ENCODE data around the gene FNDC1. TPM values are rescaled to one million over a fixed set of nuclear protein-coding genes. Genes with fewer than 3 reads are reported as not detected.
A peak's percentile ranks its signal among the peaks of the same experiment; 100 is the strongest.
"Not testable (repeated sequence)": the region's sequence is repeated elsewhere in the genome, so short reads cannot be mapped to it uniquely, and the experiment has no call there.

FNDC1 gene
- total RNA-seq, 1 experiment from 2014 or later: not detected

GRCh38 chr6:159238920-159239558, 69.8 kb downstream of the FNDC1 start:
- no peak for DNase-seq (ENCODE audit: low spot score)
- in situ Hi-C loops (cut with HindIII; ENCODE audit: low sequenced_read_pairs): no loop called here

- DNase-seq (ENCODE audit: low spot score): no peak
- in situ Hi-C loops (cut with HindIII; ENCODE audit: low sequenced_read_pairs): no loop called here
Measured at GRCh38 chr6:159249128-159249527, 79.9 kb downstream of the FNDC1 start.

DNA sequence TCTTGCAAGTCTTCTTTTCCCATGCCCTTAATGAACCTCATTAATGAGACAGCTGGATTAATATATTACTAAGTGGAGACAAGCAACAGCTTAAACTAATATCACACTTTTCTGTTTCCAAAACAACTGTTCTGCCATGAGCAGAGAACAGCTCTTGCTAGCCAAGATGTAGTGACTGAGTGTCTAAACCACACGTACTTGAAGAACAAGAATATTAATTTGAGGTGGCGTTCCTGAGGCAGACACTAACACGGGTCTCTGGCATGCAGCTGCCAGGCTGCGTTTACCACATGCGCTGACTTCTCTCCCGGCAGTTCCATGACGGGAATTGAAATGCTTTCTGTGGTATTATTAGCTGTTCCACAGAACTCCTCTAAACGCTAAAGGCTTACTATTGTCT, 80.6 kb downstream of the FNDC1 start:
- in situ Hi-C loops (cut with HindIII; ENCODE audit: low sequenced_read_pairs): no loop called here

GRCh38 chr6:159250633-159251032, 81.4 kb downstream of the FNDC1 start:
- in situ Hi-C loops (cut with HindIII; ENCODE audit: low sequenced_read_pairs): no loop called here
- DNase-seq (ENCODE audit: low spot score): no peak

More for the DNA sequence above, 80.6 kb downstream of the FNDC1 start:
- no peak for DNase-seq (ENCODE audit: low spot score)

- in situ Hi-C loops (cut with HindIII; ENCODE audit: low sequenced_read_pairs): no loop called here
- peak; percentile 76 for DNase-seq (ENCODE audit: low spot score)
Measured at GRCh38 chr6:159252955-159253508, 83.8 kb downstream of the FNDC1 start.

DNA sequence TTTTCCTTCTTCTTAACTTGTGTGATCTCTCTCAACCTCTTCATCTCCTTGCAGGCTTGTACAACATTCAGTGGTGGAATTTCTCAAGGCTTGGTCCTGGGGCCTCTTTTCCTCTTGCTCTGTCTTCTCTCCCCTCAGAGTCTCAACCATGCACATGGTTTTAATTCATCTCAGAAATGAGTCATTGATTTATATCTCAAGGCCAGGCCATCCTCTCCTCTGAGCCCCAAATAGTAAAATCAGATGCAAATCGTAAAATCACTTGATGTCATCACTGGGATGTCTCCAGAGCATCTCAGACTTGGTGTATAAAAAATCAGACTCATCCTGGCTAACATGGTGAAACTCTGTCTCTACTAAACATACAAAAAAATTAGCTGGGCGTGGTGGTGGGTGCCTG, 85.0 kb downstream of the FNDC1 start:
- in situ Hi-C loops (cut with HindIII; ENCODE audit: low sequenced_read_pairs): no loop called here
- DNase-seq (ENCODE audit: low spot score): no peak

DNA sequence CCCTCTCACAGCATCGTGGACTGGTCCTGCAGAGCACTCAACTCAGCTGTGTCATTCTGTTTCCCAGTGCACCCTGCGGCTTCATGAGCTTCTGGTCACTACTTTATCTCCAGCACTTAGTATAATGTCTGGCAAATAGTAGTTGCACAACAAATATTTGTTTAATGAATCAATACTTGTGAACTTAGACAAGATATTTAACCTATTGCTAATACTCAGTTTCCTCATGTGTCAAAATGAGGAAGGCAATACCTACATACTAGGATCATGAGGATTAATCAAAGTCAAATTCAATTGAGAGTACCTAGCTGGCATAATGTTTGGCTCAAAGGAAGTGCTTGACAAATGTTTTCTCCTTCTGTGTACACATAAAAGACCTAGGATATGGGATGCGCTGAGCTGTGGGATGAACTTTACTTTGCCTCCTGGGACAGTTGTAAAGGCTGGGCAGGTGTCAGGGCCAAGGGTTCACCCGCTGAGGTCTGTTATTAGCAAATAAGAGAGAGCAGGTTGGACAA, 86.3 kb downstream of the FNDC1 start:
- in situ Hi-C loops (cut with HindIII; ENCODE audit: low sequenced_read_pairs): no loop called here
- no peak for DNase-seq (ENCODE audit: low spot score)

DNA sequence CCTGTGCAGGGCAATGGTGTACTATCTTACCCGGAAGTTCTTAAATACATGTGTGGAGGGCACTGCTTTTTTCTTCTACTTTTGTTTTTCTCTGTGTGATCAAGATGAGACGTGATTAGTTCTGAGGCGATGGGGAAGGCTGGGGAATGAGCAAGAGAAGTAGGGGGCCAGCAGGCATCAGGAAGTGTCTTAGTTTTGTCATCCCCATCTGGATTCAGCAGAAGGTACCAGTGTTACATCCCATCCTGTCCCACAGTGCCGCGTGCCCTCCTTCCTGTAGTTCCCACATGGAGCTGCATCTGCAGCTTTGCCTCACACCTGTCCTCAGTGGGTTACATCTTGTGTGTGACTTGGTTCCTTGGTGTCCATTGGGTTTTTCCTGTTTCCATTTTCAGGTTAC, 86.9 kb downstream of the FNDC1 start:
- DNase-seq (ENCODE audit: low spot score): no peak
- in situ Hi-C loops (cut with HindIII; ENCODE audit: low sequenced_read_pairs): no loop called here

DNA sequence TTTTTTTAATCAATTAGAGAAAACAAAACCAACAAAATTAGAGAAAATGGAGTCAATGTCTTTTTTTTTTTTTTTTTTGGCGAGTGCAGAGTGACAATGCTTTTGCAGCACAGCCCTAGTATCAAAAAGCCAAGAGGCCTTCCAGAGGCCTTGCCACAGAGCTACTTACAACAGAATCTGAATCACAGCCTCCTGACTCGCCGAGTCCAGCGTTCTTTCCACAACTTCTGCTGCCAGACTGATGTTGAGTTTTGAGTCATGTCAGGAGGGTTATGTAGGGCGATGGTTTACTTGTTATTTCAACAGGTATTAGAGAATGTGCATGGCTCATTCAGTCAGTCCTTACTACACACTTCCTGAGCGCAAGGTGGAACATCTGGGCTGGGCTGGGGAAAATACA, 88.6 kb downstream of the FNDC1 start:
- in situ Hi-C loops (cut with HindIII; ENCODE audit: low sequenced_read_pairs): no loop called here
- DNase-seq (ENCODE audit: low spot score): no peak

- in situ Hi-C loops (cut with HindIII; ENCODE audit: low sequenced_read_pairs): no loop called here
- DNase-seq (ENCODE audit: low spot score): no peak
Measured at GRCh38 chr6:159259441-159260125, 90.4 kb downstream of the FNDC1 start.

DNA sequence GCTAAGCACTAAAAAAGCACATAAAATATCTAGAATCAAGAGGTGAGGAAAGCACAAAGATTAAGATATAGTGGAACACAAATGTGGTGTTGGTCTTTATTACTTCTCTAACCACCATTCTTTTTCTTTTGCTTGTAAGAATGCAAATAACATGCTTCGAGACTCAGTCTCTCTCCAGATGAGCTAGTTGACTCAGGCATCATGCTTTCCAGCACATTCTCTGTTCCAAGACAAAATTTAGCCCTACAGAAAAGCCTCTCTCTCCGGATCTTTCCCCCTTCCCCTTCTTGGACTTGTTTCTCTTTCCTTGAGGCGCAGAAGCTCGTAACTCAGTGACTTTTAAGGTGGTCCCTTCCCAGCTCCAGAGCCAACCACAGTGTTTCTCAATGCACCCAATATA, 91.0 kb downstream of the FNDC1 start:
- no peak for DNase-seq (ENCODE audit: low spot score)
- in situ Hi-C loops (cut with HindIII; ENCODE audit: low sequenced_read_pairs): no loop called here

GRCh38 chr6:159261995-159262394, 92.8 kb downstream of the FNDC1 start:
- DNase-seq (ENCODE audit: low spot score): no peak
- in situ Hi-C loops (cut with HindIII; ENCODE audit: low sequenced_read_pairs): no loop called here

- in situ Hi-C loops (cut with HindIII; ENCODE audit: low sequenced_read_pairs): no loop called here
- DNase-seq (ENCODE audit: low spot score): no peak
Measured at GRCh38 chr6:159262586-159262985, 93.4 kb downstream of the FNDC1 start.

DNA sequence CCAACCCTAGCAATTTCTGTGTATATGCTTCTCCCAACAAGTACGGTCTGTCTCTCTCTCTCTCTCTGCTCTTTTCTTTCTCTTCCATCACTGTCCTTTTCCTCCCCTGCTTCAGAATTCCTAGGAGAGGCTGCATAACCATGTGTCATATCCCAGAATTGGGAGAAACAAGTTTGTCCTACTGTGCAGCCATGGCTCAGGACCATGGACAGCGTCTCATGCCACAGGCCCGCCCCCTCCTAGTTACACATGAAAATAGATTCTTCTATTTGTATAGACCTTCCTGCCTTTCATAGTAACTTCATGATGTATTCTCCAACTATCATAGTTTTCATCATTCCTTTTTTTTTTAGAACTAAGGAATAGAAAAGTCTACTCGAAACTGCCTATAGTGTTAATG, 98.0 kb downstream of the FNDC1 start:
- in situ Hi-C loops (cut with HindIII; ENCODE audit: low sequenced_read_pairs): no loop called here
- DNase-seq (ENCODE audit: low spot score): no peak

DNA sequence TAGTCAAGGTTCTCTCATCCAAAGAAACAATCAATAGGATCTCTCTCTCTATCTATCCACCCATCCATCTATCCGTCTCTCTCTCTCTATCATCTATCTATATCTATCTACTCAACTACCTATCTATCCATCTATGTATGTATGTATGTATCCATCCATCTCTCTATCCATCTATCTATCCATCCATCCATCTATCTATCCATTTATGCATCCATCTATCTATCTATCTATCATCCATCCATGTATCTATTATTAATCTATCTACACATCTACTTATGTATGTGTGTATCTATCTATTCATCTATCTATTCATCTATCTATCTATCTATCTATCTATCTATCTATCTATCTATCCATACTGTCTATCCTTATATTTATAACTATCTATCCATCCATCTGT, 99.3 kb downstream of the FNDC1 start:
- no peak for DNase-seq (ENCODE audit: low spot score)
- in situ Hi-C loops (cut with HindIII; ENCODE audit: low sequenced_read_pairs): no loop called here

DNA sequence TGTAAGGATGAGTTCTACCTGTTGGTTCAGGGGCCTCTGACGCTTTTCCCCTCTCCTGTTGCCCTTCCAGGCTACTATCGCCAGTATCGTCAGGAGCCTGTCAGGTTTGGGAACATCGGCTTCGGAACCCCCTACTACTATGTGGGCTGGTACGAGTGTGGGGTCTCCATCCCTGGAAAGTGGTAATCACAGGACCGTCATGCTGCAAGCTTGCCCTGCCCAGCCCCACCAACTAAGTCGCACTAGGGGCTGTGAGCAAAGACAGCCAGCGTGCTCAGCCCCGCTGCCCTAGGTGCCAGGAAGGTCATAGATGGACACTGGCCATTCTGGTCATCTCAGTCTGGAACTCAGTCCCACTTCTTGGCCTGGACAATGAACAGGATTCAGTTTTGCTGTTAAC, 102.1 kb downstream of the FNDC1 start:
- no peak for DNase-seq (ENCODE audit: low spot score)
- in situ Hi-C loops (cut with HindIII; ENCODE audit: low sequenced_read_pairs): no loop called here

- in situ Hi-C loops (cut with HindIII; ENCODE audit: low sequenced_read_pairs): no loop called here
- no peak for DNase-seq (ENCODE audit: low spot score)
Measured at GRCh38 chr6:159278626-159279025, 109.4 kb downstream of the FNDC1 start.

- in situ Hi-C loops (cut with HindIII; ENCODE audit: low sequenced_read_pairs): no loop called here
- DNase-seq (ENCODE audit: low spot score): no peak
Measured at GRCh38 chr6:159279790-159280277, 110.6 kb downstream of the FNDC1 start.

DNA sequence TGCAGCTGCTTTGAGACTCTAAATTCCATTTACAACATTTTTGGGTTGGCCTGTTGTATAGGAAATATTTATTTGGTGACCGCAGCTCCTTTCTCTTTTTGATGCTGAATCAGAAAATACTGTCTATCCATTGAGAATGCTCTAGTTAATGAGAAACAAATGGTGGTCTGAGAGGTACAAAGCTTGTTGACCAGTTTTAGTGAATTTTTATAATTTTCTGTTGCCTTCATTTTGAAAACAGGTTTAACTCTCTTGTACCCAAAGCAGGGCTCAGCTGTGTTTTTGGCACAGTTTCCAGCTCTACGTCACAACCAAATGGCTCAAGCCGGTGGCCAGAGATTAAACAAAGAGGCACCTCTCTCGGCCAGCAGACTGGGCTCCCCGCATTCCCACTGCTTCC, 113.2 kb downstream of the FNDC1 start:
- in situ Hi-C loops (cut with HindIII; ENCODE audit: low sequenced_read_pairs): no loop called here
- no peak for DNase-seq (ENCODE audit: low spot score)

GRCh38 chr6:159284661-159285060, 115.5 kb downstream of the FNDC1 start:
- DNase-seq (ENCODE audit: low spot score); in situ Hi-C loops (cut with HindIII; ENCODE audit: low sequenced_read_pairs): not testable (repeated sequence)
